NCI-H1417 (cell line): Measurements from ENCODE around the gene CEP72.

Experiments used
- DNase-seq, 3 experiments: peaks; one replicate each; lab custom pipeline; 2025; lab: John Stamatoyannopoulos, UW

The CEP72 gene

DNA sequence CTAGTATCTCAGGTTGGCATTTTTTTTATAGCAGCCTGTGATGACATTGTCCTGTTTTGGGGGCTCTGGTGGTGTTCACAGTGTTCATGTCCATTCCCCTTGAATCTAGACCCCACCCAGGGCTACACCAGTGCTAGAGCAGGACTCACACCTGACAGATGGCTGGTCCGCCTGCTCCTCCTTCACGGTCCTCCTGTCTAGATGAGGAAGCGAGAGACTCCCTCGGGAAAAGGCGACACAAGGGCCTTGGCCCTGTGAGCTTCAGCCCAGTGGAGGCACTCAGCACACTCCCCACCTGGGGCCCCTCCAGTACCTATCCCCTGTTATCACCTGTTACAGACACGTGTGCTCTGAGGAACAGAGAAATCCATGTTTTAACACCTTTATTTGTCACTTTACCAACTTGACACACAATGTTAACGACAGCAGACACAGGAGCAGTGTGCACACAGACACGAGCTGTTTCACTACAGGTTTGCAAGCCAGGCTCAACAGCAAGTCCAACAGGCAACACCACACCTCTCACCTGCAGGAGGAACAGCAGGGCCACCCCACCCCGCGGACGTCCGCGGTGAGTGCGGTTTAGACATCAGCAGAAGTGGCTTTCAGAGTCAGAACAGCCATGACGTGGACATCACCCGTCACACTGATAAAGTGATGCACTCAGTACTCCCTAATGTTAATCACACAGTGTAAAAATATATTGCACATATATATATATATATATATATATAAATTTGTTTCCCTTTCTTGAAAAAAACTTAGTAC lies 47.5 kb downstream of the CEP72 start:
- no peak for DNase-seq

DNA sequence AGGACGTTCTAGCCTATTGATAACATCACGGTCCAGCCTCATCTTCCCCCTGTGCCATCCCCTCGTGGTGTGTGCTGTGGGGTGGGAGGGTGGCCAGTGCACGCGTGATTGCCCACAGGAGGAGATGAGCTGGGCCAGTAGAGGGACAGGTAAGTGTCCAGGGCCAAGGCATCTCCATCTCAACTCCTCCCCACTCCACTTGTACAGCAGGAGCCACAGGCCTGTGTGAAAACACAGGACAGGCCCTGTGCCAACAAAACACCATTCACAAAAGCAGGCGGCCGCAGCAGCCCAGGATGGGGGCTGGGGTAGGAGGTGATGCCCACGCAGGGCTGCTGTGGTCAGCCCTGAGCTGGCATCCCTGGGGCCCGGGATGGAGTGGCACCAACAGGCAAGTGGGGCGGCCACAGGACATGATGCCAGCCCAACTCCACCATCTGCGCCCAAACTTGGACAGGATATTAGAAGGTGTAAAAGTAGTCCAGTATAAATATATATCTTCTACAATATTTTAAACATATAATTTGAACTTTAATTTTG lies 48.4 kb downstream of the CEP72 start:
- no peak for DNase-seq

DNA sequence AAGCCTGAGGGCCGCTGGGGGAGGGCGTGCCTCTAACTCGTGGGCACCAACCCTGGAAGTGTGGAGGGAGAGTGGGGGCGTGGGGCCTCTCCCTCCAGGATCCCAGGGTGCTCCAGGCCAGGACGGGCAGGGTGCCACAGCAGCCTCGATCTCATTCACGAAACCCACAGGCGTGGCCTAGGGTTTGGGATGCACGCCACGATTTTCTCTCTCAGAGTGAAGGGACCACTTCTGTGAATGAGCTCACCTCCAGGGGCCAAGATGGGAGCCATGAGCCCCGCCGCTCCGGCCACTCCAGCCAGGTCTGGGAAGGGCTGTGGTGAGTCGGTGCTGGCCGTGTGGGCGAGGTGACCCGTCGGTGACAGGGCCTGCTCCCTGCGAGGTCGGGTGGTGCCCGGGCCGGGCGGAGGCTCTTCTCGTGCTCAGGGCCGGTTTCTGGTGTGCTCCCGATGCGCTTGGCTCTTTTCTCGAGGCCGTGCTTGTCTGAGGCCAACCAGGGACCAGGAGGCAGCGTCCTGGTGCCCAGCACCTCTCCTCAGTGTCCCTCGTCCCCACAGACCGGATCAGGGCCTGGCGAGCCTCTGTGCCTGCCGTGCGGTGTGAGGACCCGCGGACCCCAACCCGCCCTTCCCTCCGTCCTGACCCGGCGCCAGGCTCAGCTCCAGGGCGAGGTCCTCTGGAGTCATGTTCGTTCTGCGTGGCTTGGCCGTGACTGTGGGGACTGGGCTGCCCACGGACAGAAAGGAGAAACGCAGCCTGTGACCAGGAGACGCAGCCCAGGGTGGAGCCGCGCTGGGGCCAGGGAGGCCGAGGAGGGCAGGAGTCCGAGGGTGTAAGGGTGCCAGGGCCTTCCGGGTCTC lies 50.0 kb downstream of the CEP72 start:
- DNase-seq, result no peak

DNA sequence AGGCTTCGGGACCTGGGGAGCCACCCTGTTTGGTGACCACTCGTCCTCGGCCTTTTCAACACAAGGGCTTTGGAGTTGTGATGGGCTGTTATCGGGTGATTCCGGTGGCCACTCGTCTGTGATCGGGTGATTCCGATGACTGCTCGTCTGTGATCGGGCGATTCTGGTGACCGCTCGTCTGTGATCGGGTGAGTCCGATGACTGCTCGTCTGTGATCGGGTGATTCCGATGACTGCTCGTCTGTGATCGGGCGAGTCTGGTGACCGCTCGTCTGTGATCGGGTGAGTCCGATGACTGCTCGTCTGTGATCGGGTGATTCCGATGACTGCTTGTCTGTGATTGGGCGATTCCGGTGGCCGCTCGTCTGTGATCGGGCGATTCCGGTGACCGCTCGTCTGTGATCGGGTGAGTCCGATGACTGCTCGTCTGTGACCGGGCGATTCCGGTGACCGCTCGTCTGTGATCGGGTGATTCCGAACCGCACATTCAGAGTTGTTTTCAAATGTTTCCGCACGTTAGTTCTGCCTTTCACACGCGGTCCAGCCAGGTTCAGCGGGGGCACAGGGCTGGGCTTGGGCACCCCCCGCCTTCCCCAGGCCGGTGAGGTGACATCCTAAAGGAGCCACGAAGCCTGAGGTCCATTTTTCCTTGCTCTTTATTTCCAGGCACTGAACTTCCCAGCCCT lies 50.8 kb downstream of the CEP72 start:
- no peak for DNase-seq

DNA sequence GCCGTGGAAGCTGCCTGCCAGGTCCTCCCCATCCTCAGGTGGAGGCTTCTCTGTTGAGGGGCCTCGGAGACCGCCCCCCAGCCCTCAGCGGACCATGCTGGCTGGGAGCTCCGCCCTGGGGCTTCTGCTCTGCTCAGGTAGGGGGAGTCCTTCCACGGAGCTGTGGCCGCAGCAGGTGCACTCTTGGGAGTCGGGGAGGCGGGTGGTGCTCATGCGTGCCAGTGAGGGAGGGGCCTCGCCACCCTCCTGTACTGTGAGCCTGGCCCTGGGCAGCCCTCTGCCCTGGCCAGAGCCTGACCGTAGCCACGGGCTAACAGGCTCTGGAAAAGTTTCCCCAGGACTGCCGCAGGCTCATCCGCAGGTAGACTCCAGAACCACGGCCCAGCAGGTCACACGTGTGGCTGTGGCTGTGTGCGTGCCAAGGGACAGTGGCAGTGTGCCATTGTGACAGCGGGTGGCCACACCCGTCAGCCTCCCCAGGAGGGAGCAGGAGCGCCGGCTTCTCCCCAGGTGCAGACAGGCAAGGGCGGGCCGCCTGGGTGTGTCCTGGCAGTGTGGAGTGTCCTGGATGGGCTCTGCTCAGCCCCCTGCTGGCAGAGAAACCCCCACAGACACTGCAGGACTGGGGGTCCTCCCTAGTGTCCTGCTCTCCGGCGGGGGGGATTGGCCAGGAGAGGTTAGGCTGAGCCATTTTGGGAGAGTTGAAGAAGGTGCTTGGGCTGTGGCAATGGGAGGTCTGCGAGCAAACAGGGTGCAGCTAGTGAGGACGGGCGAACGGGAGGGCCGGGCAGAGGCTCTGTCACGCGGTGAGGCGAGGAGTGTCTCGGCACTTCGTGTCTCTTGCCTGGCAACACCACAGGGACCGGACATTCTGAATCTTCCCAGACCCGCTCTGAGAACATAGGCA lies 51.5 kb downstream of the CEP72 start:
- DNase-seq, result no peak

DNA sequence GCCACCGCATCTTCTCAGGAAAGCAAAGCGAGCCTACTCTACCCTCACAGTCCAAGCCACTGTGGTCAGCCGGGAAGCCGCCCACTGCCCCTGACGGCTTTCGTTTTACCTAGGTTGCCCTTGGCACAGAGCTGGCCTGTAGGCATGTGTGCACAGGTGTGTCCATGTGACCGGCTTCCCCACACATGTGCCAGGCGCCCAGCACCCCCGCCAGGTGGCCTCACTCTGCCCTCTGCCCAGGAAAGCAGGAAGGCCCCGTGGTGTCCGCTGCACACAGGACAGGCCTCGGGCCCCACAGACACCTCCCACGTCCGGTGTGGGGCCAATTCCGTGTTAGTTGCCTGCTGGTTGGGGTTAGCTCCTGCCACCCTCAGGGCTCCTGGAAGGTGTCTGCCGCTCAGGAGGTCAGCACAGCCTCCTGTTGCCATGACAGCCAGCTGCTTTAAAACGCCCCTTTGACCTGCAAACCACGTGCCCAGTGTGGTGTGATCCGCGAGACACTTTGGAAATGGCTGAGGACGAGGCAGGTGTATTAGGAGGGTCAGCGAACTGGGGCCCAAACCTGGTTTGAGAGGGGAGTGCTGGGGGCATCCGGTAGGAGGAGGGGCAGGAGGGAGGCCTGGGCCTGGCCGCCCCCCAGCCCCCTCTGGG lies 52.3 kb downstream of the CEP72 start:
- DNase-seq, result no peak

DNA sequence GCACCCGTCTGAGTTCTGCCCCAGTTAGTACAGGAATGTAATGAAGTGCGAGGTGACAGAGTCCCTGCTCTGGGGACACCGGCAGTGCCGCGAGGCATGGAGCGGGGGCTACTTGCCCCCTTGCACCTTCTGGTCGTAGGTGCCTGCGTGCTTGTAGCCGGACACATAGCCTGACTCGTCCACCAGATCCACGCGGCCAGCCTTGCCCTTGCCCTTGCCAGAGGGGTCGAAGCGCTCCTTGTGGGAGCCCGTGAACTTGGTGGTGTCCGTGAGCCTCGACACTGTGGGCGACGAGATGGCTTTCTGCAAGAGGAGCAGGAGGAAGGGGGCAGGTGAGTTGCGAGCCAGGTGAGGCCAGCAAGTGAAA lies 52.8 kb downstream of the CEP72 start:
- no peak for DNase-seq

DNA sequence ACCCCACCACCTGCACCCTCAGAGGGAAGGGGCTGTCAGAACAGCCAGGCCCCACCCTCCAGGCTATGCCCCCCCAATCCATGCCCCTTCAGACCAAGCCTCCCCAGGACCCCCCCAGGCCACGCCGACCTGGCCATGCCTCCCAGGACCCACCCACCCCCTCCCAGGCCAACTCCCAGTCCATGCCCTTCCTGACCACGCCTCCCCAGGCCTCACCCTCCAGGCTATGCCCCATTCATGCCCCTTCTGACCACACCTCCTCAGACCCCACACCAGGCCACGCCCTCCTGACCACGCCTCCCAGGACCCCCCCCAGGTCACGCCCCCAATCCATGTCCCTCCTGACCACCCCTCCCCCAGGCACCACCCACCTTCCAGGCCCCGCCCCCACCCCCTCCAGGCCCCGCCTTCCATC lies 53.4 kb downstream of the CEP72 start:
- no peak for DNase-seq

DNA sequence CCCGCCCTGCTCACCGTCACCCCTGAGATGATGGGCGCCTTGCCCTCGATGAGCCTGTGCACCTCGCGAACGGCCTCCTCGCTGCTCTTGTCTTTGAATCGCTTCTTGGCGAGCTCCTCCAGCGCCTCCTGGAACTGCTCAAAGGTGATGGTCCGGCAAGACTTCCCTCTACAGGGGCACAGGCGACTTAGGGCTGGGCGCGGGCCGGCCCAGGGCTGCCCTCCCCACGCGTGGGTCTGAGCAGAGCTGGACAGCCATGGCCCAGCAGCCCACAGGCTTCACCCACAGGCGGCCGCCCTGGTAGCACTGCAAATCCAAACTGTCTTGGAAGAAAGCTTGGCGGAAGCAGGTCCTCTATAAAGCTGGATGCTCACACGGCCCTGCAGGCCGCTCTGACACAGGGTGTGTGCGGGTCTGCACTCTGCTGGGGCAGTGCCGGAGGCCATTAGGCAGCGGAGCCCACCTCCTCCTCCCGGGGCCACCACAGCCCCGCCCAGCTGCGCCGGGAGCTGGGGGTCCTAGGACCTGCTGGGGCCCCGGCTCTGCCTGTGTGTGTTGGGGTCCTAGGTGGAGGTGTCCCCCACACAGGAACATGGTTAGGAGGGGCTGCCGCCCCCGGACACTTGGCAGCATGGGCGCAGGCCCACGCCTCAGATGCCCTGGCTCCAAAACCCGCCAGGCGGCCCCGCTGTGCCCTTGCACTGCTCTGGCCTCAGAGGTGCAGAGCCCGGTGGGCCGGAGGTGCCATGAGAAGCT lies 54.0 kb downstream of the CEP72 start:
- DNase-seq, result no peak

DNA sequence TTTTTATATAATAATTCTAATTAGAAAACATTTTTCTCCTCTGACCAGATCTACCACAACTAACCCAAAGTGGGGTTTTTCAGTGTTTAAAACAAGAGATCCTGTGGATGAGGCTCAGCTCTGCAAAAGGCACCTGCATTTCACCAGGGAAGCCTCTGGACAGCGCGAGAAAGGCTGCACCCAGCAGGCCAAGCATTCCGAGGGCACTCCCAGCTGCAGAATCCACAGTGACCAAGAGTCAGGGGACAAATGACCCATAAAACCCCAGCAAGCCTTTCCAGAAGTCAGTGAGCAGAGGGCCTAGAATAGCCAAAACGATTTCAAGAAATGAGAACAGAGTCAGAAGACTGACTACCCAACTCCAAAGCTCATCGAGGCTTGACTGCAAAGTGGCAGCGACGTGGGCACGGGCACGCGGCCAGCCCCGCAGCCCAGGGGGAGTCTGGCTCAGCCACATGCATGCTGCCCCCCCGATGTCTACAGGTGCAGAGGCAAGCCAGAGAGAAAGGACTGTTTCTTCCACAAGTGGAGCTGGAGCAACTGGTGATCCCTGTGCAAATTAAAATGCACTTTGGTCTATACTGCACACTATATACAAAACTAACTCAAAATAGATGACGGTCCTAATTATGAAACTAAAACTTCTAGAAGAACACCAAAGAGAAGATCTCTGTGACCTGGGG lies 54.8 kb downstream of the CEP72 start:
- DNase-seq, result no peak

DNA sequence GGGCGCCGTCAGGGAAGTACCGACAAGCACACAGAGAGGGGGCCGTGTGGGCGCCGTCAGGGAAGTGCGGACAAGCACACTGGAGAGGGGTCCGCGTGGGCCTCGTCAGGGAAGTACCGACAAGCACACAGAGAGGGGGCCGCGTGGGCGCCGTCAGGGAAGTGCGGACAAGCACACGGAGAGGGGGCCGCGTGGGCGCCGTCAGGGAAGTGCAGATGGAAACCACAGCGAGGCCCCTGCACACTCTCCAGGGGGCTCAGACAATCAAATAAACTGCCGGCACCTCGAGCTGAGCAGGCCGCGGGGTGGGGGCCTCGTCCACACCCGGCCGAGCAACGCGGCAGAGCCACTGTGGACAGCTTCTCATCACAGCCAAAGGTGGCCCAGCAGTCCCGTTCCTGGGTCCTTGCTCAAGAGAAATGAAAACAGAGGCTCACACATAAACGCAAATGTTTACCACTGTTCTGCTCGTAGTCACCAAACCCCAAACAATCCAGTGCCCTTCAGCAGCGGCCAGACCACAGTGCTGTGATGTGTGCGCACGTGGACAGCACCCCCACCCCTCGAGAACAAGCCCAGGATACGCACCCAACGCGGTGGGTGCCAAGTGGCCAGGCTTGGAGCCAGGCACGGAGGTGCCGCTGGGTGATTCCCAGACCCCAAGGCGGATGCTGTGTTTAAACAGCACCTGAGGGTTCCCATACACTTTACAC lies 56.3 kb downstream of the CEP72 start:
- DNase-seq, result no peak

DNA sequence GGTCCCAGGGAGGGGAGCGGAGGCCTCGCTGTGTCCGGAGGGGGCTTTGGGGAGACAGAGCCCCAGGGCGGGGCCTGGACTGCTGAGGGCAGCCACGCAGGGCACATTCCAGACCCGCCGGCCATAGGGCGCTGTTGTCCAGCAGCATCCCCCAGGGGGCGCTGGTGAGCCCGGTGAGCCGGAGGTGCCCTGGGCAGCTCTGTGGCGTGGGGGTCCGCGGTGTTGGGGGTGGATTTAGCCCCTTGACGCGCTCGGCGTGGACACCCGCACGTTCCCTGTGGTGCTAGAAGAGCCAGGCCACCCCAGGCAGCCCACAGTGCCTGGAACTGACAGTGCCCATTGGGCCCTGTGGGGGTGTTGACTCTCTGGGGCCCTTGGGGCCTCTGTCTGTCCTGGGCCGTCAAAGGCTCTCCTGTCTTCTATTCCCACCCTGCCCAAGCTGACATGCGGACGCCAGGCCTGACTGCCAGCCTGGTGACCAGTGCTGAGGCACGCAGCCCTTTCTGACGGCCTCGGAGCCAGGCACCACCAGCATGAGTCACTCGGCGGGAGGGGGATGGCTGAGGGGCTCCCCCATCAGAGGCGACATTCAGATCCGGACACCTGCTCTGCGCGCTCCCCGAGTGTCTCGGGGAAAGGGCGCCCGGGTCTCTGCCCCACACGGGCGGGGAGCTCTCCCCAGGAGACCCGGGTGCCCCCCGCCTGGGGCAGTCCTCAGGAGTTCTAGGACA lies 57.1 kb downstream of the CEP72 start:
- no peak for DNase-seq

DNA sequence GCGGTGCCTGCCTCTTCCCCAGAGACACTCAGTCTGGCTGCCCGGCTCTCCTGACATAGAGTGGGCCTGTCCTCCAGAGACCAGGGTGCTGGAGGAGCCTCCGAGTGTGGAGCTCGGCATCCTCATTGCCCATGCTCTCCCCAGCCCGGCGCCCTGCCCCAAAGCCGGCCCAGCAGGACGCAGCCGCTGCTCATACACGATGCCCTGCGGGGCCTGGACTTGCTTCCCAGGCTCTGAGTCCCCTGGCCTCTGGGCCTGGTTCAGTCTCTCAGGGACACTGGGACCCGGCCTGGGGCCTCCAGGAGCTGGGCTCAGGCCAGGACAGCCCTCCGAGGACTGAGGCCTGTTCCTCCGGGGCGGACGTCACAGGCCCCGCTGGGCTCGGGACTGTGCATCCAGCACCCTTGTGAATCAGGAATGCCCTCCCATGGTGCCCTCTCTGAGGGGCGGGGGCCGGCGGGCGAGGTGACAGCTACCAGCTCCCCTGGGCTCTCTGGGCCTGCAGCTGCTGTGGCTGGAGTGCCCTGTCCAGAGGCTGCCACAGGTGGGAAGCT lies 57.8 kb downstream of the CEP72 start:
- no peak for DNase-seq

DNA sequence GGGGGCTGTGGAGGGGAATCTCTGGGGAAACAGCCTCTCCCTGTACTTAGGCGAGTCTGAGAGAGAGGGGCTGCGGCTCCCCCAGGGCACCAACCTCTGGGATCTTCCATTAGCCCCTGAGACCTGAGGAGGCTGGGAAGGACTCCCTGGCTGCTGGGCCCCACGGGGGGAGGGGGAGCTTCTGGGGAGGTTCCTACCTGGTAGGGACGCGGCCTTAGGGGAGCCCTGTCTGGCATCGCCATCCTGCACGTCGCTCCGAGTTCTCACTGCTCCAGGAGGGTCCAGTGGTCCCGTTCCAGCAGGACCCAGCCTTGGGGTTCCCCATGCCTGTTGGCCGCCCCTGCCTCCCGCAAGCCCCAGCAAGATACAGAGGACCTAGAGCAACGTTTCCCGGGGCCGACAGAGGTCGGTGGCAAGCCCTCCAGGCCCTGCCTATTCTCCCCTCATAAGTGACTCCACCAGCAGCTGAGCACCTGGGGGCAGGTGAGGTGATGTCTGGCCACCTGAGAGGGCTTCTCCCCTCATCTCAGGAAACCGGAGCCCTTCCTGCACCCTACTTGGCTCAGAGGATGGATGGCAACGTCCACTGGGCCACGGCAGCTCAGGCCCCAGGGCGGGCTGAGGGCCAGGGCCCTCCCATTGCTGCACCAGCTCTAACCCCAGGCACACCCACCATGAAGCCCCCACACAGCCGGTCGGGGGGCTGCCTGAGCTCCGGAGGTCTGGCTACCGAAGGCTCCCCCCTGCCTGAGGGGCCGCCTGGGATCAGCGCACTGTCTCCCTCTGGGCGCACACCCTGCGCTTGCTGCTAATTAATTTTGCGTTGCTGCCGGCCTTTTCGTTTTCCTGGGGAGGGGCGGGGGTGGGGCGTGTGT lies 58.5 kb downstream of the CEP72 start:
- DNase-seq, result no peak

DNA sequence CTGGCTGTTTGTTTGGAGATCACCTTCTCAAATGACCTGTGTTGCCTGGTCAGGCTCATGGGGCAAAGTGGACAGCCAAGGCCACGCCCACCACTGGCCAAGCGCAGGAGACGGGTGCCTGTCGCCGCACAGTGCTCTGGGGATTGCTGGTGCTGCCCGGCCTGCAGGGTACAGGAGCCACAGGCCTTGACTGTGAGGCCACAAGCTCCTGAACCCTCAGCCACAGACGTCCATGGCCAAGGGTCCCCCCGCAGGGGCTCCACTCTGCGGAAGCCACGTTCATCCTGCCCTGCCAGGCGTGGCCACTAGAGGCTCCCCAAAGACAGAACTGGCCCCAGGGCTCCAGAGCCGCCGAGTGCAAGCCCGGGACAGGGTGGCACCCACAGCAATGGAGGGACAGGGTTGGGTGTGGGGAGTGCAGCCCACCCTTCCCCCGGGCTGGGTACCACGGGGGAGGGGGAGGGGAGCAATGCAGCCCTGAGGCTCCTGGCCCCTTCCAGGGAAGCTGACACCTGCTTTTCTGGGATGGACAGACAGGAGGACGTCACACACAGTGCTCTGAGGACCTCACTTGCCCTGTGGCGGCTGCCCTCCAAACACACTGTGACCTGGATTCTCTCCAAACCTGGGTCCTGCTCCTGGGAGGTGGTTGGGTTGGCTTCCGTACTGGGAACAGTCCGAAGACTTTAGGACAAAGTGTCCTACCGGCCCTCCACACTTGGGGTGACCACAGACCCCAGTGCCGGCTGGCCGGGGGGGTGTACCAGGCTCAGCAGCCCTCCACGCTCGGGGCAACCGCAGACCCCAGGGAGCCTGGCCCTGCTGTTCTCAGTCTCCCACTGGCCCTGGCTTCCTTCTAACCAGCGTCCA lies 59.6 kb downstream of the CEP72 start:
- peak; percentile 54 to 84 (median 79) for DNase-seq
